GM12878 (cell line): ENCODE data around the gene UNC13B. TPM values are rescaled to one million over a fixed set of nuclear protein-coding genes. Genes with fewer than 3 reads are reported as not detected.
"Not testable (repeated sequence)": the region's sequence is repeated elsewhere in the genome, so short reads cannot be mapped to it uniquely, and the experiment has no call there.

Experiments used
- ATAC-seq: fragments of 200-7000 bp; cut with Tn5 transposase; 3 replicates; pipeline ENCODE4 v1.9.1; 2020; ENCODE audit warnings: mild to moderate bottlenecking, moderate library complexity
- BruUV-seq: library from RNA; stranded (reverse); fragments of 400-500 nt; replicated peaks from 2 replicates; lab custom pipeline; 2021; lab: Mats Ljungman, UMichigan
- CTCF ChIA-PET: fragments of 300-600 bp; sonication (Branson Sonifier 250); formaldehyde crosslinking; extraction: SDS; loops from one replicate; lab custom pipeline; 2021; ENCODE audit warnings: inconsistent platforms; lab: Yijun Ruan, JAX
- POLR2A ChIA-PET: fragments of 350-600 bp; formaldehyde crosslinking; extraction: SDS; loops from one replicate; lab custom pipeline; 2021; ENCODE audit warnings: inconsistent platforms; lab: Charles Lee
- RAD21 ChIA-PET: fragments of 300-600 bp; sonication (Branson Sonifier 250); formaldehyde crosslinking; loops from one replicate; lab custom pipeline; 2023; ENCODE audit warnings: antibody characterized with exemption; ENCODE audit not compliant: unreplicated experiment; lab: Charles Lee
- SMC1A ChIA-PET: fragments of 300-600 bp; sonication (Branson Sonifier 250); formaldehyde crosslinking; loops from one replicate; lab custom pipeline; 2023; ENCODE audit not compliant: unreplicated experiment, uncharacterized antibody; lab: Charles Lee
- DNase-seq: peaks from one replicate; pipeline ENCODE4 v3.0.0-alpha.2; 2011; ENCODE audit warnings: low read depth, low spot score
- FAIRE-seq: peaks from 3 replicates; lab custom pipeline; 2011; peaks lifted over from hg19 to GRCh38; lab: Jason Lieb, UNC
- H2AFZ ChIP-seq: 2 replicates; pipeline ENCODE4 v1.6.0; 2011; ENCODE audit warnings: low read depth, low read length, control low read depth; ENCODE audit not compliant: control insufficient read depth
- H3K27ac ChIP-seq: 2 replicates; pipeline ENCODE4 v1.5.1; 2011; ENCODE audit warnings: control low read depth; ENCODE audit not compliant: control insufficient read depth, insufficient read depth
- H3K27me3 ChIP-seq, 2 experiments: replicated peaks in 1 of 2; 2 replicates each; pipeline versions ENCODE4 v1.6.0 to v1.6.1; 2011; ENCODE audit warnings: low read length in 1 of 2; ENCODE audit not compliant: control insufficient read depth in 2 of 2, insufficient read depth in 2 of 2
- H3K36me3 ChIP-seq, 2 experiments: 2 replicates each; pipeline ENCODE4 v1.5.1; 2011; ENCODE audit warnings: low read length in 1 of 2; ENCODE audit not compliant: control insufficient read depth in 2 of 2, insufficient read depth in 2 of 2
- H3K4me1 ChIP-seq: 2 replicates; pipeline ENCODE4 v1.6.1; 2011; ENCODE audit warnings: mild to moderate bottlenecking, low read length, moderate library complexity, mixed read lengths; ENCODE audit not compliant: control insufficient read depth, insufficient read depth
- H3K4me2 ChIP-seq: 2 replicates; pipeline ENCODE4 v1.6.0; 2011; ENCODE audit warnings: control low read depth; ENCODE audit not compliant: control insufficient read depth, insufficient read depth
- H3K4me3 ChIP-seq: fragments of 200-600 bp; sonication (generic); 2 replicates; pipeline ENCODE4 v1.5.1; 2016
- H3K79me2 ChIP-seq: 2 replicates; pipeline ENCODE4 v1.6.0; 2011; ENCODE audit warnings: low read length; ENCODE audit not compliant: control insufficient read depth, insufficient read depth
- H3K9ac ChIP-seq: 2 replicates; pipeline ENCODE4 v1.8.0; 2011; ENCODE audit warnings: low read length, control low read depth, mixed read lengths; ENCODE audit not compliant: control insufficient read depth, insufficient read depth
- H3K9me3 ChIP-seq: replicated peaks from 3 replicates; pipeline ENCODE4 v1.5.1; 2011; ENCODE audit warnings: mild to moderate bottlenecking, low read length; ENCODE audit not compliant: control insufficient read depth, insufficient read depth
- H4K20me1 ChIP-seq: 2 replicates; pipeline ENCODE4 v1.6.0; 2011; ENCODE audit not compliant: control insufficient read depth, insufficient read depth
- WGBS: methylation state at CpG from one replicate; pipeline ENCODE4 v1.1.6; 2016; ENCODE audit warnings: low lambda C conversion rate; ENCODE audit not compliant: insufficient replicate concordance, insufficient coverage; ENCODE audit errors: missing lambda C conversion rate; 5-methylcytosine and 5-hydroxymethylcytosine counted together
- in situ Hi-C: fragments of 300-500 bp; cut with MboI; formaldehyde crosslinking; loops from 9 replicates; pipeline ENCODE4 v1.14.3; 2018; ENCODE audit warnings: mixed read lengths
- intact Hi-C: fragments of 100-400 bp; cut with micrococcal nuclease; formaldehyde crosslinking; loops from one replicate; pipeline ENCODE4 v1.14.2; 2022; ENCODE audit not compliant: unreplicated experiment
- polyA plus RNA-seq, 11 experiments: library from polyadenylated mRNA; depleted of rRNA in 4 of 11; unstranded in 6 of 11; stranded (reverse) in 5 of 11; fragments of >200 nt; fragmentation: Nextera tagmentation in 4 of 11; fragmentation: Illumina TruSeq in 1 of 11; extraction: Ambion mirVana in 4 of 11; extraction: Trizol in 1 of 11; gene quantifications; 1 replicate in 1 of 11; 2 replicates in 10 of 11; pipeline versions ENCODE4 v1.2.1 to v1.2.3, GENCODE V29; 2011 to 2016; ENCODE audit warnings: inconsistent platforms in 2 of 11, missing spikeins in 2 of 11, low read depth in 1 of 11
- total RNA-seq, 4 experiments: library from RNA; depleted of rRNA in 3 of 4; stranded (reverse); fragments of >200 nt in 3 of 4; fragmentation: Illumina TruSeq in 1 of 4; extraction: Trizol in 1 of 4; gene quantifications; 2 replicates each; pipeline versions ENCODE4 v1.2.1 to v1.2.3, GENCODE V29; 2013 to 2021
- TF ChIP-seq, protein P1 (sequence below): IDR thresholded peaks from 2 replicates; pipeline ENCODE4 v1.6.1; 2011; ENCODE audit warnings: borderline replicate concordance, low read depth, mild to moderate bottlenecking, moderate library complexity, mixed read lengths, low read length; ENCODE audit not compliant: insufficient read depth; ENCODE audit errors: extremely low read length
- TF ChIP-seq, protein P2 (sequence below): fragments of 450-650 bp; IDR thresholded peaks from 2 replicates; pipeline ENCODE4 v1.6.1; 2017; ENCODE audit warnings: mild to moderate bottlenecking, moderate library complexity

Gene UNC13B
- total and polyA plus RNA-seq, 10 of the 15 experiments (the other 5 are each of a cell fraction or from before 2014, with no cell fraction given): under 0.01 to 0.42 (median 0.06) TPM; not detected in 4

DNA sequence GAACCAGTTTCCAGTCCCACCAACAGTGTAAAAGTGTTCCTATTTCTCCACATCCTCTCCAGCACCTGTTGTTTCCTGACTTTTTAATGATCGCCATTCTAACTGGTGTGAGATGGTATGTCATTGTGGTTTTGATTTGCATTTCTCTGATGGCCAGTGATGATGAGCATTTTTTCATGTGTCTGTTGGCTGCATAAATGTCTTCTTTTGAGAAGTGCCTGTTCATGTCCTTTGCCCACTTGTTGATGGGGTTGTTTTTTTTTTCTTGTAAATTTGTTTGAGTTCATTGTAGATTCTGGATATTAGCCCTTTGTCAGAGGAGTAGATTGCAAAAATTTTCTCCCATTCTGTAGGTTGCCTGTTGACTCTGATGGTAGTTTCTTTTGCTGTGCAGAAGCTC, 84.1 kb downstream of the UNC13B start:
- in situ Hi-C loops, SMC1A ChIA-PET: not testable (repeated sequence)

DNA sequence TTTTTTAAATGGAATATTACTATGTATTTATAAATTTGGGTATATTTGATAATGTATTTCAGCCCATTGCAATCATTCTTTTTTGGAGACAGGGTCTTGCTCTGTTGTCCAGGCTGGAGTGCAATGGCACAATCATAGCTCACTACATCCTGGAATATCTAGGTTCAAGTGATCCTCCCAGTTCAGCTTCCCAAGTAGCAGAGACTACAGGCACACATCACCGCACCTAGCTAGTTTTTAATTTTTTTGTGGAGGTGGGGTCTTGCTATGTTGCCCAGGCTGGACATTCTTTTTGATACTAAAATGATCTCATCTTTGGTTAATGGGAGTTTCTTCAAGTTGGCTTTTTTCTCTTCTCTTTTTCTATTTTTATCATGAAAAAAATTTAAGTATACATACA, 91.3 kb downstream of the UNC13B start:
- BruUV-seq: no TSS peak
- no peaks in the 10 kb centered on the region for H4K20me1 ChIP-seq
- no peaks in the 10 kb centered on the region for H3K4me1 ChIP-seq
- H3K4me2 ChIP-seq: no peak overlapping the region
- SMC1A ChIA-PET: no interaction called here
- H3K9ac ChIP-seq: no peak overlapping the region
- H3K79me2 ChIP-seq: no peaks in the 10 kb centered on the region
- RAD21 ChIA-PET: no interaction called here
- FAIRE-seq (no peak), DNase-seq (no peak), ATAC-seq (no peak)
- 33% methylated on average over 1 of the region's 1 CpG for WGBS
- no peak overlapping the region for H2AFZ ChIP-seq
- H3K9me3 ChIP-seq: no peaks in the 10 kb centered on the region
- in situ Hi-C loops (no loop called here), intact Hi-C loops (no loop called here)
- no peak overlapping the region for H3K4me3 ChIP-seq
- H3K27me3 ChIP-seq: no peaks in the 10 kb centered on the region
- POLR2A ChIA-PET: interaction anchor here (0.6 kb wide), 1 partner anchor 172 kb away, joined by 4 read pairs; no protein-coding TSS in a partner anchor
- TF ChIP-seq, protein P1, sequence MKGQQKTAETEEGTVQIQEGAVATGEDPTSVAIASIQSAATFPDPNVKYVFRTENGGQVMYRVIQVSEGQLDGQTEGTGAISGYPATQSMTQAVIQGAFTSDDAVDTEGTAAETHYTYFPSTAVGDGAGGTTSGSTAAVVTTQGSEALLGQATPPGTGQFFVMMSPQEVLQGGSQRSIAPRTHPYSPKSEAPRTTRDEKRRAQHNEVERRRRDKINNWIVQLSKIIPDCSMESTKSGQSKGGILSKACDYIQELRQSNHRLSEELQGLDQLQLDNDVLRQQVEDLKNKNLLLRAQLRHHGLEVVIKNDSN: no peak
- TF ChIP-seq, protein P2, sequence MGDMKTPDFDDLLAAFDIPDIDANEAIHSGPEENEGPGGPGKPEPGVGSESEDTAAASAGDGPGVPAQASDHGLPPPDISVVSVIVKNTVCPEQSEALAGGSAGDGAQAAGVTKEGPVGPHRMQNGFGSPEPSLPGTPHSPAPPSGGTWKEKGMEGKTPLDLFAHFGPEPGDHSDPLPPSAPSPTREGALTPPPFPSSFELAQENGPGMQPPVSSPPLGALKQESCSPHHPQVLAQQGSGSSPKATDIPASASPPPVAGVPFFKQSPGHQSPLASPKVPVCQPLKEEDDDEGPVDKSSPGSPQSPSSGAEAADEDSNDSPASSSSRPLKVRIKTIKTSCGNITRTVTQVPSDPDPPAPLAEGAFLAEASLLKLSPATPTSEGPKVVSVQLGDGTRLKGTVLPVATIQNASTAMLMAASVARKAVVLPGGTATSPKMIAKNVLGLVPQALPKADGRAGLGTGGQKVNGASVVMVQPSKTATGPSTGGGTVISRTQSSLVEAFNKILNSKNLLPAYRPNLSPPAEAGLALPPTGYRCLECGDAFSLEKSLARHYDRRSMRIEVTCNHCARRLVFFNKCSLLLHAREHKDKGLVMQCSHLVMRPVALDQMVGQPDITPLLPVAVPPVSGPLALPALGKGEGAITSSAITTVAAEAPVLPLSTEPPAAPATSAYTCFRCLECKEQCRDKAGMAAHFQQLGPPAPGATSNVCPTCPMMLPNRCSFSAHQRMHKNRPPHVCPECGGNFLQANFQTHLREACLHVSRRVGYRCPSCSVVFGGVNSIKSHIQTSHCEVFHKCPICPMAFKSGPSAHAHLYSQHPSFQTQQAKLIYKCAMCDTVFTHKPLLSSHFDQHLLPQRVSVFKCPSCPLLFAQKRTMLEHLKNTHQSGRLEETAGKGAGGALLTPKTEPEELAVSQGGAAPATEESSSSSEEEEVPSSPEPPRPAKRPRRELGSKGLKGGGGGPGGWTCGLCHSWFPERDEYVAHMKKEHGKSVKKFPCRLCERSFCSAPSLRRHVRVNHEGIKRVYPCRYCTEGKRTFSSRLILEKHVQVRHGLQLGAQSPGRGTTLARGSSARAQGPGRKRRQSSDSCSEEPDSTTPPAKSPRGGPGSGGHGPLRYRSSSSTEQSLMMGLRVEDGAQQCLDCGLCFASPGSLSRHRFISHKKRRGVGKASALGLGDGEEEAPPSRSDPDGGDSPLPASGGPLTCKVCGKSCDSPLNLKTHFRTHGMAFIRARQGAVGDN: no peak
- H3K27ac ChIP-seq: no peak overlapping the region
- H3K36me3 ChIP-seq: no peaks in the 10 kb centered on the region
- CTCF ChIA-PET: no interaction called here

More for the DNA sequence above, 84.1 kb downstream of the UNC13B start:
- ATAC-seq, H3K9ac ChIP-seq, H3K79me2 ChIP-seq, H4K20me1 ChIP-seq, H3K4me2 ChIP-seq, H3K27ac ChIP-seq, H3K9me3 ChIP-seq, H3K4me1 ChIP-seq, POLR2A ChIA-PET, DNase-seq, BruUV-seq, H3K27me3 ChIP-seq, FAIRE-seq, H3K36me3 ChIP-seq, CTCF ChIA-PET, intact Hi-C loops, H3K4me3 ChIP-seq, H2AFZ ChIP-seq, RAD21 ChIA-PET: not testable (repeated sequence)
- no CpG with 5 or more reads among the region's 1 CpG for WGBS
